IPS-18a (cell line): ENCODE measurements around the gene ZNF674.
"Not testable (repeated sequence)": the region's sequence is repeated elsewhere in the genome, so short reads cannot be mapped to it uniquely, and the experiment has no call there.

ENCODE experiments used
- H3K27ac ChIP-seq: one replicate; pipeline ENCODE4 v1.5.1; 2013; ENCODE audit warnings: low read length
- H3K27me3 ChIP-seq: one replicate; pipeline ENCODE4 v1.6.1; 2013; ENCODE audit warnings: mild to moderate bottlenecking, low read length; ENCODE audit not compliant: control insufficient read depth, insufficient read depth
- H3K36me3 ChIP-seq: one replicate; pipeline ENCODE4 v1.6.1; 2013; ENCODE audit warnings: low read depth, low read length; ENCODE audit not compliant: control insufficient read depth
- H3K4me1 ChIP-seq: one replicate; pipeline ENCODE4 v1.6.1; 2013; ENCODE audit warnings: low read depth, low read length; ENCODE audit not compliant: control insufficient read depth
- H3K4me3 ChIP-seq: one replicate; pipeline ENCODE4 v1.5.1; 2013; ENCODE audit warnings: low read length
- H3K9ac ChIP-seq: one replicate; pipeline ENCODE4 v1.6.1; 2013; ENCODE audit warnings: mild to moderate bottlenecking, low read length, moderate library complexity
- H3K9me3 ChIP-seq: one replicate; pipeline ENCODE4 v1.6.1; 2013; ENCODE audit warnings: low read depth, low read length; ENCODE audit not compliant: control insufficient read depth

Gene ZNF674

GRCh38 chrX:46460801-46461659 is 84.2 kb downstream of the ZNF674 start:
- not testable (repeated sequence) for H3K36me3 ChIP-seq, H3K4me3 ChIP-seq, H3K27me3 ChIP-seq, H3K9ac ChIP-seq, H3K27ac ChIP-seq, H3K4me1 ChIP-seq
- peaks cover 12% of the 10 kb centered on the region for H3K9me3 ChIP-seq

GRCh38 chrX:46459603-46460002 is 85.6 kb downstream of the ZNF674 start:
- H3K4me1 ChIP-seq = no peaks in the 10 kb centered on the region
- no peak overlapping the region for H3K9ac ChIP-seq
- H3K9me3 ChIP-seq = peaks cover 12% of the 10 kb centered on the region
- no peaks in the 10 kb centered on the region for H3K27me3 ChIP-seq
- H3K36me3 ChIP-seq = peaks cover 7% of the 10 kb centered on the region
- H3K4me3 ChIP-seq = no peak overlapping the region
- H3K27ac ChIP-seq = no peak overlapping the region

- Histone ChIP-seq H3K4me3 (no peak overlapping the region), H3K4me1 (no peaks in the 10 kb centered on the region), H3K27me3 (no peaks in the 10 kb centered on the region), H3K9me3 (peaks cover 12% of the 10 kb centered on the region), H3K36me3 (peaks cover 10% of the 10 kb centered on the region), H3K27ac (no peak overlapping the region), H3K9ac (no peak overlapping the region)
Observed at GRCh38 chrX:46456125-46456922, 88.9 kb downstream of the ZNF674 start.
